Measurements from ENCODE around the gene CYB561D1. TPM values are rescaled to one million over a fixed set of nuclear protein-coding genes. Genes with fewer than 3 reads are reported as not detected.

Gene CYB561D1
- total and polyA plus RNA-seq, 9 of the 15 experiments (the other 6 are each of a cell fraction or from before 2014, with no cell fraction given) = 0.71 to 7.2 (median 3.5) TPM

DNA sequence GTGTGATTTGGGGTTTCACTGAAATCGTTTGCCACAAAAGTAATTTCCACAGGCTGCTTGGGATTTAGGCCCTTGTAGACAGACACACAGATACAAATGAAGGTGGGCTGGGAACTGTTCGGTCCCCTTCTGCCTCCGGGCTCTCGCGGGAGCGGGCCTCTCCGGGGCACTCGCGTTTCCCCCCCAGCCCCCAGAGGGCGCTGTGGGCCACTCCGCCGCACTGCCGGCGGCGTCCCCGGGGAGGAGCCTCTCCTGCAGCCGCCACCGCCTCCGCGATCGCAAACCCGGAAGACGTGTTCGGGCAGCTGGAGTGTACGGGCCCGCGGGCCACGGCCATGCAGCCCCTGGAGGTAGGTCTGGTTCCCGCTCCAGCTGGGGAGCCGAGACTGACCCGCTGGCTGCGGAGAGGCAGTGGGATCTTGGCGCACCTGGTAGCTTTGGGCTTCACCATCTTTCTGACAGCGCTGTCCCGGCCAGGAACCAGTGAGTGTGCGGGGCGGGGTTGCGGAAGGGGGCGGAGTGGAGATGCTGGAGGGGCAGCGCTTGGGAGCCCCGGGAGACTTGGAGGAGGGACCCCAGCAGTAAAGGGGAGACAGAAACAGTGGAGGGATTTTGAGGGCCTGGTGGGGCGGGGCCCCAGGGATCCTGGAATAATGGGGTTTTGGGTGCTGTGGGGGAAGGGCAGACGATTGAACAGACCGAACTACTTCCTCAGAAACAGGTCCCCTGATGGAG is at the start of gene CYB561D1 (continued):
- TF ChIP-seq GATAD2A (IDR thresholded peaks at IDR 0.05) (peak; percentile 43; the same call in 1 of the 2 replicates), PHF21A (IDR thresholded peaks at IDR 0.05; ENCODE audit: borderline replicate concordance, low read depth) (no peak), RAD51 (IDR thresholded peaks at IDR 0.05; ENCODE audit: borderline replicate concordance, low read depth) (no peak), BRD9 (IDR thresholded peaks at IDR 0.05; ENCODE audit: low read depth, partially characterized antibody) (no peak), ZNF140 (CRISPR knock-in tag; IDR thresholded peaks at IDR 0.05) (no peak), TAF15 (IDR thresholded peaks at IDR 0.05; ENCODE audit: low read depth, low read length) (no peak), ZNF695 (CRISPR knock-in tag; IDR thresholded peaks at IDR 0.05) (peak; percentile 37; the same call in 1 of the 2 replicates), NELFE (IDR thresholded peaks at IDR 0.05; ENCODE audit: insufficient read depth, insufficient read length) (no peak), PTTG1 (tag; IDR thresholded peaks at IDR 0.05; ENCODE audit: low read depth) (no peak), KAT2B (IDR thresholded peaks at IDR 0.05; ENCODE audit: low read depth, low read length) (no peak)
- TF ChIP-seq, protein P1, sequence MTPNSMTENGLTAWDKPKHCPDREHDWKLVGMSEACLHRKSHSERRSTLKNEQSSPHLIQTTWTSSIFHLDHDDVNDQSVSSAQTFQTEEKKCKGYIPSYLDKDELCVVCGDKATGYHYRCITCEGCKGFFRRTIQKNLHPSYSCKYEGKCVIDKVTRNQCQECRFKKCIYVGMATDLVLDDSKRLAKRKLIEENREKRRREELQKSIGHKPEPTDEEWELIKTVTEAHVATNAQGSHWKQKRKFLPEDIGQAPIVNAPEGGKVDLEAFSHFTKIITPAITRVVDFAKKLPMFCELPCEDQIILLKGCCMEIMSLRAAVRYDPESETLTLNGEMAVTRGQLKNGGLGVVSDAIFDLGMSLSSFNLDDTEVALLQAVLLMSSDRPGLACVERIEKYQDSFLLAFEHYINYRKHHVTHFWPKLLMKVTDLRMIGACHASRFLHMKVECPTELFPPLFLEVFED (CRISPR knock-in tag; conservative IDR thresholded peaks at IDR 0.05) = peak; percentile 48; the same call in 1 of the 2 replicates
- TF ChIP-seq, protein P2, sequence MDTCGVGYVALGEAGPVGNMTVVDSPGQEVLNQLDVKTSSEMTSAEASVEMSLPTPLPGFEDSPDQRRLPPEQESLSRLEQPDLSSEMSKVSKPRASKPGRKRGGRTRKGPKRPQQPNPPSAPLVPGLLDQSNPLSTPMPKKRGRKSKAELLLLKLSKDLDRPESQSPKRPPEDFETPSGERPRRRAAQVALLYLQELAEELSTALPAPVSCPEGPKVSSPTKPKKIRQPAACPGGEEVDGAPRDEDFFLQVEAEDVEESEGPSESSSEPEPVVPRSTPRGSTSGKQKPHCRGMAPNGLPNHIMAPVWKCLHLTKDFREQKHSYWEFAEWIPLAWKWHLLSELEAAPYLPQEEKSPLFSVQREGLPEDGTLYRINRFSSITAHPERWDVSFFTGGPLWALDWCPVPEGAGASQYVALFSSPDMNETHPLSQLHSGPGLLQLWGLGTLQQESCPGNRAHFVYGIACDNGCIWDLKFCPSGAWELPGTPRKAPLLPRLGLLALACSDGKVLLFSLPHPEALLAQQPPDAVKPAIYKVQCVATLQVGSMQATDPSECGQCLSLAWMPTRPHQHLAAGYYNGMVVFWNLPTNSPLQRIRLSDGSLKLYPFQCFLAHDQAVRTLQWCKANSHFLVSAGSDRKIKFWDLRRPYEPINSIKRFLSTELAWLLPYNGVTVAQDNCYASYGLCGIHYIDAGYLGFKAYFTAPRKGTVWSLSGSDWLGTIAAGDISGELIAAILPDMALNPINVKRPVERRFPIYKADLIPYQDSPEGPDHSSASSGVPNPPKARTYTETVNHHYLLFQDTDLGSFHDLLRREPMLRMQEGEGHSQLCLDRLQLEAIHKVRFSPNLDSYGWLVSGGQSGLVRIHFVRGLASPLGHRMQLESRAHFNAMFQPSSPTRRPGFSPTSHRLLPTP (IDR thresholded peaks at IDR 0.05; ENCODE audit: borderline replicate concordance, extremely low read depth, insufficient read length) = no peak
- TF ChIP-seq, protein P3, sequence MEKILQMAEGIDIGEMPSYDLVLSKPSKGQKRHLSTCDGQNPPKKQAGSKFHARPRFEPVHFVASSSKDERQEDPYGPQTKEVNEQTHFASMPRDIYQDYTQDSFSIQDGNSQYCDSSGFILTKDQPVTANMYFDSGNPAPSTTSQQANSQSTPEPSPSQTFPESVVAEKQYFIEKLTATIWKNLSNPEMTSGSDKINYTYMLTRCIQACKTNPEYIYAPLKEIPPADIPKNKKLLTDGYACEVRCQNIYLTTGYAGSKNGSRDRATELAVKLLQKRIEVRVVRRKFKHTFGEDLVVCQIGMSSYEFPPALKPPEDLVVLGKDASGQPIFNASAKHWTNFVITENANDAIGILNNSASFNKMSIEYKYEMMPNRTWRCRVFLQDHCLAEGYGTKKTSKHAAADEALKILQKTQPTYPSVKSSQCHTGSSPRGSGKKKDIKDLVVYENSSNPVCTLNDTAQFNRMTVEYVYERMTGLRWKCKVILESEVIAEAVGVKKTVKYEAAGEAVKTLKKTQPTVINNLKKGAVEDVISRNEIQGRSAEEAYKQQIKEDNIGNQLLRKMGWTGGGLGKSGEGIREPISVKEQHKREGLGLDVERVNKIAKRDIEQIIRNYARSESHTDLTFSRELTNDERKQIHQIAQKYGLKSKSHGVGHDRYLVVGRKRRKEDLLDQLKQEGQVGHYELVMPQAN (IDR thresholded peaks at IDR 0.05; ENCODE audit: borderline replicate concordance) = peak; percentile 99
- TF ChIP-seq, protein P4, sequence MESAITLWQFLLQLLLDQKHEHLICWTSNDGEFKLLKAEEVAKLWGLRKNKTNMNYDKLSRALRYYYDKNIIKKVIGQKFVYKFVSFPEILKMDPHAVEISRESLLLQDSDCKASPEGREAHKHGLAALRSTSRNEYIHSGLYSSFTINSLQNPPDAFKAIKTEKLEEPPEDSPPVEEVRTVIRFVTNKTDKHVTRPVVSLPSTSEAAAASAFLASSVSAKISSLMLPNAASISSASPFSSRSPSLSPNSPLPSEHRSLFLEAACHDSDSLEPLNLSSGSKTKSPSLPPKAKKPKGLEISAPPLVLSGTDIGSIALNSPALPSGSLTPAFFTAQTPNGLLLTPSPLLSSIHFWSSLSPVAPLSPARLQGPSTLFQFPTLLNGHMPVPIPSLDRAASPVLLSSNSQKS (CRISPR knock-in tag; IDR thresholded peaks at IDR 0.05) = 0 out of 2 replicates have a peak, but pooled peaks have one; percentile 7
- TF ChIP-seq, protein P5, sequence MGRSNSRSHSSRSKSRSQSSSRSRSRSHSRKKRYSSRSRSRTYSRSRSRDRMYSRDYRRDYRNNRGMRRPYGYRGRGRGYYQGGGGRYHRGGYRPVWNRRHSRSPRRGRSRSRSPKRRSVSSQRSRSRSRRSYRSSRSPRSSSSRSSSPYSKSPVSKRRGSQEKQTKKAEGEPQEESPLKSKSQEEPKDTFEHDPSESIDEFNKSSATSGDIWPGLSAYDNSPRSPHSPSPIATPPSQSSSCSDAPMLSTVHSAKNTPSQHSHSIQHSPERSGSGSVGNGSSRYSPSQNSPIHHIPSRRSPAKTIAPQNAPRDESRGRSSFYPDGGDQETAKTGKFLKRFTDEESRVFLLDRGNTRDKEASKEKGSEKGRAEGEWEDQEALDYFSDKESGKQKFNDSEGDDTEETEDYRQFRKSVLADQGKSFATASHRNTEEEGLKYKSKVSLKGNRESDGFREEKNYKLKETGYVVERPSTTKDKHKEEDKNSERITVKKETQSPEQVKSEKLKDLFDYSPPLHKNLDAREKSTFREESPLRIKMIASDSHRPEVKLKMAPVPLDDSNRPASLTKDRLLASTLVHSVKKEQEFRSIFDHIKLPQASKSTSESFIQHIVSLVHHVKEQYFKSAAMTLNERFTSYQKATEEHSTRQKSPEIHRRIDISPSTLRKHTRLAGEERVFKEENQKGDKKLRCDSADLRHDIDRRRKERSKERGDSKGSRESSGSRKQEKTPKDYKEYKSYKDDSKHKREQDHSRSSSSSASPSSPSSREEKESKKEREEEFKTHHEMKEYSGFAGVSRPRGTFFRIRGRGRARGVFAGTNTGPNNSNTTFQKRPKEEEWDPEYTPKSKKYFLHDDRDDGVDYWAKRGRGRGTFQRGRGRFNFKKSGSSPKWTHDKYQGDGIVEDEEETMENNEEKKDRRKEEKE (IDR thresholded peaks at IDR 0.05; ENCODE audit: borderline replicate concordance in 1 of 2, control insufficient read depth in 1 of 2, low read depth in 2 of 2, low read length in 1 of 2) = no peak

Data from K562 (cell line).